ENCODE results near the gene XPO5. TPM values are rescaled to one million over a fixed set of nuclear protein-coding genes. Genes with fewer than 3 reads are reported as not detected.
A peak's percentile ranks its signal among the peaks of the same experiment; 100 is the strongest.
"Not testable (repeated sequence)": the region's sequence is repeated elsewhere in the genome, so short reads cannot be mapped to it uniquely, and the experiment has no call there.

Gene XPO5
- polyA plus RNA-seq, 1 experiment, result 31.5 TPM

DNA sequence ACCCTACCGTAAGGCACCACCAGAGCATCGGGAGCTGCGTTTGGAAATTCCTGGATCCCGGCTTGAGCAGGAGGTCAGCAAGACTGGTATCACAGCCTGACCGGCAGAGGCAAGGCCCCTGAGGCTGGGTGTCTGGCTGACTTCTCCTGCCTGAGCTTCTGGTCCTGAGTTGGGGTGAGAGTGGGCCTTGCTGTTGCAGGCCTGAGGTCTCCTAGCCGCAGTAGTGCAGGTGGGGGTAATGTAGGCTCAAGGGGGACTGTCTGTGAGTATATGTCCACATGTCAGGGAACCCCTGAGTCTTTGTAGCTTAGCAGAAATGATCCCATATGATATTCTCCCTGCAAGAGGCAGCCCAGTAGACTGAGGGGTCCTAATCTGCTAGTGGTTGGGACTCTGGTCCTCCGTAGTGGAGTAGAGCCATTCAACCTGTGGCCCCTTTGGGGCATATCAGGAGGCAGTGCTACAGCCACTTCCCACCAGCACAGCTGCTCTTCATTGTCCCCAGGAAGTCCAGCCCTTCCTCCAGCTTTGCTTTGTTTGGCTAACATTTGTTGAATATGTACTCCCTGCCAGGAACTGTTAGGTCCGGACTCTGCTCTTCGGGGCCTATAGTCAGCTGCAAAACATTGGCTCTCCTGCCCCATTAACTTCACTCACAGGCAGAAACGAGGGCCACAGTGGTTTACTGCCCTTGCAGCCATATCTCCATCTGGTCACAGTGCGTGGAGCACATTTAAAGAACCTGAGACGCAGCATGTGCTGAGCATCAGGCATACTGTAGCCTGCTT lies 76.6 kb downstream of the XPO5 start:
- H3K4me3 ChIP-seq (ENCODE audit: low read depth, low read length), result no peak overlapping the region
- H3K9me3 ChIP-seq (ENCODE audit: control insufficient read depth, insufficient read depth, low read length), result no peaks in the 10 kb centered on the region; the same call in 1 of the 2 replicates
- ChIA-PET POLR2A (no interaction called here), CTCF (interaction anchor here (6.6 kb wide), 1 partner anchor 9 kb away, joined by 54 read pairs; the partner anchor contains the start of gene LRRC73)
- no peak overlapping the region for H3K27ac ChIP-seq (ENCODE audit: low read depth, low read length)
- TF ChIP-seq, protein P1, sequence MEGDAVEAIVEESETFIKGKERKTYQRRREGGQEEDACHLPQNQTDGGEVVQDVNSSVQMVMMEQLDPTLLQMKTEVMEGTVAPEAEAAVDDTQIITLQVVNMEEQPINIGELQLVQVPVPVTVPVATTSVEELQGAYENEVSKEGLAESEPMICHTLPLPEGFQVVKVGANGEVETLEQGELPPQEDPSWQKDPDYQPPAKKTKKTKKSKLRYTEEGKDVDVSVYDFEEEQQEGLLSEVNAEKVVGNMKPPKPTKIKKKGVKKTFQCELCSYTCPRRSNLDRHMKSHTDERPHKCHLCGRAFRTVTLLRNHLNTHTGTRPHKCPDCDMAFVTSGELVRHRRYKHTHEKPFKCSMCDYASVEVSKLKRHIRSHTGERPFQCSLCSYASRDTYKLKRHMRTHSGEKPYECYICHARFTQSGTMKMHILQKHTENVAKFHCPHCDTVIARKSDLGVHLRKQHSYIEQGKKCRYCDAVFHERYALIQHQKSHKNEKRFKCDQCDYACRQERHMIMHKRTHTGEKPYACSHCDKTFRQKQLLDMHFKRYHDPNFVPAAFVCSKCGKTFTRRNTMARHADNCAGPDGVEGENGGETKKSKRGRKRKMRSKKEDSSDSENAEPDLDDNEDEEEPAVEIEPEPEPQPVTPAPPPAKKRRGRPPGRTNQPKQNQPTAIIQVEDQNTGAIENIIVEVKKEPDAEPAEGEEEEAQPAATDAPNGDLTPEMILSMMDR (IDR thresholded peaks at IDR 0.05; ENCODE audit: low read depth, low read length), result no peak
- H3K27me3 ChIP-seq (ENCODE audit: control insufficient read depth, insufficient read depth, low read length), result no peaks in the 10 kb centered on the region
- no peak for DNase-seq (ENCODE audit: low read depth, low spot score)

DNA sequence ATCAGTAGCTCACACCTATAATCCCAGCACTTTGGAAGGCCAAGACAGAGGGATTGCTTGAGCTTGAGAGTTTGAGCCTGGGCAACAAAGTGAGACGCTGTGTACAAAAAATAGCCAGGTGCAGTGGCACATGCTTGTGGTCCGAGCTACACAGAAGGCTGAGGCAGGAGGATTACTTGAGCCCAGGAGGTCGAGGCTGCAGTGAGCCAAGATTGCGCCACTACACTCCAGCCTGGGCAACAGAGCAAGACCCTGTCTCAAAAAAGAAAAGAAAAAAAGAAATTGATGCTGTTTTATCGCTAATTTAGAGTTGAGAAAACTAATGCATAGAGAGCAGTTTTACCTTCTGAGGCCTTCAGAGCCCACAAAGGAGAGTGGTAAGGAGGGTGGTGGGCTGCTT lies 77.5 kb downstream of the XPO5 start:
- H3K27ac ChIP-seq (ENCODE audit: low read depth, low read length); DNase-seq (ENCODE audit: low read depth, low spot score); H3K9me3 ChIP-seq (ENCODE audit: control insufficient read depth, insufficient read depth, low read length); H3K4me3 ChIP-seq (ENCODE audit: low read depth, low read length); H3K27me3 ChIP-seq (ENCODE audit: control insufficient read depth, insufficient read depth, low read length); POLR2A ChIA-PET: not testable (repeated sequence)
- CTCF ChIA-PET, result interaction anchor here (0.5 to 6.6 kb wide), 3 partner anchors 10 to 217 kb away, joined by 3 to 54 read pairs (median 4); partner anchors contain the start of gene LRRC73

DNA sequence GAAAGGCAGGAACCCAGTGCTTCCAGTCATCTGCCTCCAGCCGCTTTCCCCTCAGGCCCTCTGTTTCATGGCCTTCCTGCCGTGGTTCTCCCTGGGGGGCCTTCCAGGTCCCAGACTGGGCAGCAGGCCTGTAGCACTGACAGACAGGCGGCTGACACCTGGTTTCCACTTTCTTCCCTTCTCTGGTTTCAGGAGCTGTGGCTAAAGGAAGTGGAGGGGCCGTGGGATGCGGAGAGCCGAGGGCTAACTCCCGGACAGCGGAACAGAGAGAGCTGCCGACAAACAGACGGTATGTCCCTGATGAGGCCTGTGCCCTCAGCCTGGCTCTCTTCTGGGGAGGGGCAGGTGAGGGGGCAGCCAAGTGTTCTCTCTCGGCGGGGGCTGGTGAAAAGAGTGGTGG lies 78.1 kb downstream of the XPO5 start:
- no peak overlapping the region for H3K4me3 ChIP-seq (ENCODE audit: low read depth, low read length)
- no peaks in the 10 kb centered on the region; the same call in 1 of the 2 replicates for H3K9me3 ChIP-seq (ENCODE audit: control insufficient read depth, insufficient read depth, low read length)
- CTCF ChIA-PET, result interaction anchor here (0.5 to 6.6 kb wide), 4 partner anchors 10 to 216 kb away, joined by 3 to 54 read pairs (median 8); partner anchors contain the start of gene LRRC73
- H3K27ac ChIP-seq (ENCODE audit: low read depth, low read length), result no peak overlapping the region
- TF ChIP-seq, protein P1 (IDR thresholded peaks at IDR 0.05; ENCODE audit: low read depth, low read length), result no peak
- no peak for DNase-seq (ENCODE audit: low read depth, low spot score)
- POLR2A ChIA-PET, result no interaction called here
- H3K27me3 ChIP-seq (ENCODE audit: control insufficient read depth, insufficient read depth, low read length), result no peaks in the 10 kb centered on the region

DNA sequence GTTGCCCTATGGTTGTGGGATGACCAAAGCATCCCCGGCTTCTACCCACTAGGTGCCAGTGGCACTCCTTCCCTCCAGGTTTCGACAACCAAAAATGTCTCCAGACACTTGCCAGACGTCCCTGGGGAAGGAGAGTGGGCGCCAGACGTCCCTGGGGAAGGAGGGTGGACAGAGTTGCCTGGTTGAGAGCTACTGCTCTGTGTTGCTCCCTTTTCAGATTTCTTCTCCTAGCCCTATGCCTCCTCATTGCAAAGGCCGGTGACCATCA lies 78.8 kb downstream of the XPO5 start:
- Histone ChIP-seq H3K27ac (ENCODE audit: low read depth, low read length) (peak overlapping the region; percentile 34), H3K4me3 (ENCODE audit: low read depth, low read length) (no peak overlapping the region), H3K27me3 (ENCODE audit: control insufficient read depth, insufficient read depth, low read length) (no peaks in the 10 kb centered on the region), H3K9me3 (ENCODE audit: control insufficient read depth, insufficient read depth, low read length) (no peaks in the 10 kb centered on the region; the same call in 1 of the 2 replicates)
- no peak for DNase-seq (ENCODE audit: low read depth, low spot score)
- CTCF ChIA-PET, result interaction anchor here (0.5 to 6.6 kb wide), 4 partner anchors 9 to 175 kb away, joined by 3 to 54 read pairs (median 8); partner anchors contain the start of gene LRRC73
- POLR2A ChIA-PET, result interaction anchor here (1.2 to 1.4 kb wide), 2 partner anchors 13 to 19 kb away, joined by 5 to 6 read pairs; partner anchors contain the start of genes LRRC73 and TJAP1
- TF ChIP-seq, protein P1 (IDR thresholded peaks at IDR 0.05; ENCODE audit: low read depth, low read length), result no peak

DNA sequence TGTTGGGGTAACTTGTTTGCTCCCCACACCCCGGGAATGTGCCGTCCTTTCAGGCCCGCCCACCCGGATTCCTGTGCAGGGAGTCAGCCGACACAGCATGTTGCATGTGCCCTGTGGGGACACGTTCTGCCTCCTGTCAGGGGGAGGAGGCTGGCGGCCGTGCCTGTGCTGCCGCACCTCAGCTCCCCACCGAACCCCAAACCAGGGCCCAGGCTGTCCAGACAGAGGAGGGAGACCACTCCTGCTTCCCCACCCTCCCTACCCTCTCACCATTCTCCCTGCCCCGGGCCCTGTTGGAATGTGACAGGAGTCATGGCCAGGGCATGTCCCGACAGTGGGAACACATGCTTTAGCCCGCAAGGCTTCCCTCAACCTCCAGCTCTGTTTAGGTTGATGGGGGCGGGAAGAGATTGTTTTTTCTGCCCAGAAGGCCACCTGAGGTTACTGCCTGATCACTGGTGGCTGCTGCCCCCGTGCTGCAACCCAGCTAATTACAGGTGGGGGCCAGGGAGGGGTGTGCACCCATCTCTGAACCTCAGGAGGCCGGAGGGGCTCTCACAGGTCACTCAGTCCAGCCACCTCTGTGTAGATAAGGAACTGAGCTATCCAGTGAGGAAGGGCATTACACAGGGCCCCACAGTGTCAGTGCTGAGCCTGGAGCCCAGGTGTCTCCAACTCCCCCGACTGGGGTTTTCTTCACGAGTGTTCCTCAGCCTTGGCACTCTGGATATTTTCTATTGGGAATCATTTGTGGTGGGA lies 79.3 kb downstream of the XPO5 start:
- ChIA-PET CTCF (interaction anchor here (0.5 to 6.6 kb wide), 15 partner anchors 9 to 602 kb away, joined by 3 to 54 read pairs (median 3); partner anchors contain the start of genes DLK2, DNPH1 and LRRC73), POLR2A (interaction anchor here (1.2 to 1.4 kb wide), 2 partner anchors 14 to 19 kb away, joined by 5 to 6 read pairs; partner anchors contain the start of genes LRRC73 and TJAP1)
- no peaks in the 10 kb centered on the region; the same call in 1 of the 2 replicates for H3K9me3 ChIP-seq (ENCODE audit: control insufficient read depth, insufficient read depth, low read length)

More for the DNA sequence above, 79.3 kb downstream of the XPO5 start:
- DNase-seq (ENCODE audit: low read depth, low spot score), result no peak
- peak overlapping the region; percentile 68 for H3K27ac ChIP-seq (ENCODE audit: low read depth, low read length)
- TF ChIP-seq, protein P1 (IDR thresholded peaks at IDR 0.05; ENCODE audit: low read depth, low read length), result peak; percentile 65
- no peaks in the 10 kb centered on the region for H3K27me3 ChIP-seq (ENCODE audit: control insufficient read depth, insufficient read depth, low read length)
- no peak overlapping the region for H3K4me3 ChIP-seq (ENCODE audit: low read depth, low read length)
